ENCODE measurements around the gene FREM1. TPM values are rescaled to one million over a fixed set of nuclear protein-coding genes. Genes with fewer than 3 reads are reported as not detected.

The FREM1 gene
- total RNA-seq, 2 experiments from 2014 or later, result not detected

- ChIA-PET POLR2A (no interaction called here), CTCF (no interaction called here)
- intact Hi-C loops (cut with micrococcal nuclease), result no loop called here
- DNase-seq, result no peak
- Mint-ChIP-seq H3K4me1 (ENCODE audit: low read depth) (no peaks in the 10 kb centered on the region), H3K27ac (no peak overlapping the region), H3K9me3 (no peaks in the 10 kb centered on the region), H3K36me3 (ENCODE audit: low read depth) (no peaks in the 10 kb centered on the region), H3K27me3 (peaks cover 2% of the 10 kb centered on the region), H3K4me3 (no peak overlapping the region)
- TF ChIP-seq, protein P1, sequence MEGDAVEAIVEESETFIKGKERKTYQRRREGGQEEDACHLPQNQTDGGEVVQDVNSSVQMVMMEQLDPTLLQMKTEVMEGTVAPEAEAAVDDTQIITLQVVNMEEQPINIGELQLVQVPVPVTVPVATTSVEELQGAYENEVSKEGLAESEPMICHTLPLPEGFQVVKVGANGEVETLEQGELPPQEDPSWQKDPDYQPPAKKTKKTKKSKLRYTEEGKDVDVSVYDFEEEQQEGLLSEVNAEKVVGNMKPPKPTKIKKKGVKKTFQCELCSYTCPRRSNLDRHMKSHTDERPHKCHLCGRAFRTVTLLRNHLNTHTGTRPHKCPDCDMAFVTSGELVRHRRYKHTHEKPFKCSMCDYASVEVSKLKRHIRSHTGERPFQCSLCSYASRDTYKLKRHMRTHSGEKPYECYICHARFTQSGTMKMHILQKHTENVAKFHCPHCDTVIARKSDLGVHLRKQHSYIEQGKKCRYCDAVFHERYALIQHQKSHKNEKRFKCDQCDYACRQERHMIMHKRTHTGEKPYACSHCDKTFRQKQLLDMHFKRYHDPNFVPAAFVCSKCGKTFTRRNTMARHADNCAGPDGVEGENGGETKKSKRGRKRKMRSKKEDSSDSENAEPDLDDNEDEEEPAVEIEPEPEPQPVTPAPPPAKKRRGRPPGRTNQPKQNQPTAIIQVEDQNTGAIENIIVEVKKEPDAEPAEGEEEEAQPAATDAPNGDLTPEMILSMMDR (IDR thresholded peaks at IDR 0.05), result no peak
- ATAC-seq, result no peak
Measured at GRCh38 chr9:14945351-14945750, 35.1 kb upstream of the FREM1 start.

DNA sequence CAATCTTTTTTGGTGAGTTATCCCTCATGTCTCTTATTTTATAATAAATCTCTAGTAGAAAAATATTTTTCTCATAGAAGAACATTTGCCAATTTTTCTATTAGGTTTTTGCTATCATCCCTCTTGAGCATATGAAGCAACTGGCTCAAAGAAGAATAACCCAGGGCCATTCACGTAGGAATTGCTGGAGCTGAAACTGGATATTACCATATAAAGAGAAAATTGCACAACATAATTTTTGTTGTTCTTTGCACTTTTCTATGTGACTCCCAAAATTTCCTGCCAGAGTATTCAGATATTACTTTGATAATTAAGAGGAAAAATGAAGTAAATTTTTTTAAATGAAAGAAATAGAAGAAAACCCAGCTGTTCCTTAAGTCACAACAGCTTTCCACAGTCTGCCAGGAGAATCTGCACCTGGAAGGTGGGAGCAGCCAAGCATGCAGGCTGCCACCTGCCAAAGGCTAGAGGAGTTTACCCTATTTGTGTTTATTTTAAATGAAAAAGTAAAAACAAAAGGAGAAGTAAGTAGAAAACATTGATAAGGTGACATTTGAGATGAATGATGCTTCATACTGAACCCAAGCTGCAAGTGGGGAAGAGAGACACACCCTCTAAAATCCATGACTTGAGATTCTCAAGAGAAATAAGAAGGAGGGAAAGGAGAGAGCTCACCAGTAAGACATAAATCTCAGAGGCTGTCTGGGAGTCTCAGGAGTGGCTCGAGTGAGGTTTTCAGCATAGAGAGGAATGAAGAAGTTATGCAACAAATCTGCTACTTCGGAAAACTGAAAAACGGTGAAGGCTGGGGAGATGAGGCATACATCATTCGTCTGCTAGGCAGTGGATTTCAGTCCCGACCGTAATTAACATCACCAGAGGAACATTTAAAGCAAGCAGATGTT lies 31.5 kb upstream of the FREM1 start:
- no peak for DNase-seq
- Mint-ChIP-seq H3K4me1 (ENCODE audit: low read depth) (no peaks in the 10 kb centered on the region), H3K36me3 (ENCODE audit: low read depth) (no peaks in the 10 kb centered on the region), H3K4me3 (no peak overlapping the region), H3K9me3 (no peaks in the 10 kb centered on the region), H3K27me3 (peaks cover 2% of the 10 kb centered on the region), H3K27ac (no peak overlapping the region)
- CTCF ChIA-PET, result no interaction called here
- intact Hi-C loops (cut with micrococcal nuclease), result no loop called here
- POLR2A ChIA-PET, result no interaction called here
- ATAC-seq, result no peak
- TF ChIP-seq, protein P1 (IDR thresholded peaks at IDR 0.05), result no peak

GRCh38 chr9:14939378-14939777 lies 29.1 kb upstream of the FREM1 start:
- Mint-ChIP-seq H3K27ac (no peak overlapping the region), H3K4me1 (ENCODE audit: low read depth) (no peaks in the 10 kb centered on the region), H3K27me3 (peaks cover 2% of the 10 kb centered on the region), H3K36me3 (ENCODE audit: low read depth) (no peaks in the 10 kb centered on the region), H3K9me3 (no peaks in the 10 kb centered on the region), H3K4me3 (no peak overlapping the region)
- CTCF ChIA-PET, result no interaction called here
- ATAC-seq (no peak), DNase-seq (no peak)
- POLR2A ChIA-PET, result no interaction called here
- intact Hi-C loops (cut with micrococcal nuclease), result no loop called here
- TF ChIP-seq, protein P1 (IDR thresholded peaks at IDR 0.05), result no peak

DNA sequence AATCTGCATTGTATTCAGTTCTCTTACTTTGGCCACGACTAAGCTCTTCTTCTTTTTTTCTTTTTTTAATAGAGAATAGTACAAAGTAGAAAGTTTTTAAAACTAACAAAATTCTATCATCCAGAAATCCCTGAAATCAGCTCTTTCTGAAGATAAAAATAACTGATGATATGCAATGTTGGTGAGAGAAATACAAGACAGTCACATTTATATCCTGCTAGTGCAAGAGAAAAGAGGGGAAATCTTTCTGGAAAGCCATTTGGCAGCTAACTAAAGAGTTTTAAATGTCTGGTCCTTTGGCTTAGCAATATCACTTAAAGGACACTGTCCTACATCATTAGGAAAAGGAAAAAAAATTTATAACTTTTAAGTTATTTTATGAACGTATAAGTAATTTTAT lies 27.0 kb upstream of the FREM1 start:
- H3K27ac Mint-ChIP-seq, result no peak overlapping the region
- H3K36me3 Mint-ChIP-seq (ENCODE audit: low read depth), result no peaks in the 10 kb centered on the region
- ChIA-PET POLR2A (no interaction called here), CTCF (no interaction called here)
- TF ChIP-seq, protein P1 (IDR thresholded peaks at IDR 0.05), result no peak
- no peak for DNase-seq
- no peaks in the 10 kb centered on the region for H3K27me3 Mint-ChIP-seq
- H3K9me3 Mint-ChIP-seq, result no peaks in the 10 kb centered on the region
- H3K4me1 Mint-ChIP-seq (ENCODE audit: low read depth), result no peaks in the 10 kb centered on the region
- no peak for ATAC-seq
- intact Hi-C loops (cut with micrococcal nuclease), result no loop called here
- no peak overlapping the region for H3K4me3 Mint-ChIP-seq

- H3K36me3 Mint-ChIP-seq (ENCODE audit: low read depth), result no peaks in the 10 kb centered on the region
- ATAC-seq (no peak), DNase-seq (no peak)
- no peaks in the 10 kb centered on the region for H3K9me3 Mint-ChIP-seq
- TF ChIP-seq, protein P1 (IDR thresholded peaks at IDR 0.05), result no peak
- CTCF ChIA-PET, result interaction anchor here (1.8 kb wide), 1 partner anchor 199 kb away, joined by 5 read pairs; no protein-coding TSS in a partner anchor
- no peaks in the 10 kb centered on the region for H3K27me3 Mint-ChIP-seq
- no peak overlapping the region for H3K4me3 Mint-ChIP-seq
- no peak overlapping the region for H3K27ac Mint-ChIP-seq
- POLR2A ChIA-PET, result no interaction called here
- H3K4me1 Mint-ChIP-seq (ENCODE audit: low read depth), result no peaks in the 10 kb centered on the region
- intact Hi-C loops (cut with micrococcal nuclease), result no loop called here
Measured at GRCh38 chr9:14936491-14936890, 26.3 kb upstream of the FREM1 start.

Data from activated CD8-positive, alpha-beta T cell treated with anti-CD3 and anti-CD28 coated beads for 36 hours (primary cell).